AG08395 (cell line): ENCODE data around the gene VSTM2A.
"Not testable (repeated sequence)": the region's sequence is repeated elsewhere in the genome, so short reads cannot be mapped to it uniquely, and the experiment has no call there.

Experiments used
- DNase-seq: peaks from one replicate; pipeline ENCODE4 v3.0.0; 2012; ENCODE audit warnings: mixed read lengths, low spot score

VSTM2A gene, protein sequence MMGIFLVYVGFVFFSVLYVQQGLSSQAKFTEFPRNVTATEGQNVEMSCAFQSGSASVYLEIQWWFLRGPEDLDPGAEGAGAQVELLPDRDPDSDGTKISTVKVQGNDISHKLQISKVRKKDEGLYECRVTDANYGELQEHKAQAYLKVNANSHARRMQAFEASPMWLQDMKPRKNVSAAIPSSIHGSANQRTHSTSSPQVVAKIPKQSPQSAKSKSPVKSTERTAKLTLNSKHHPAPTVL

GRCh38 chr7:54541669-54542625, at the start of gene VSTM2A:
TSS of gene VSTM2A (plus strand) at chr7:54542375. CDS start at chr7:54542731, 356 bp downstream.
- DNase-seq = no peak

GRCh38 chr7:54504531-54504930, 37.6 kb upstream of the VSTM2A start:
- not testable (repeated sequence) for DNase-seq

DNA sequence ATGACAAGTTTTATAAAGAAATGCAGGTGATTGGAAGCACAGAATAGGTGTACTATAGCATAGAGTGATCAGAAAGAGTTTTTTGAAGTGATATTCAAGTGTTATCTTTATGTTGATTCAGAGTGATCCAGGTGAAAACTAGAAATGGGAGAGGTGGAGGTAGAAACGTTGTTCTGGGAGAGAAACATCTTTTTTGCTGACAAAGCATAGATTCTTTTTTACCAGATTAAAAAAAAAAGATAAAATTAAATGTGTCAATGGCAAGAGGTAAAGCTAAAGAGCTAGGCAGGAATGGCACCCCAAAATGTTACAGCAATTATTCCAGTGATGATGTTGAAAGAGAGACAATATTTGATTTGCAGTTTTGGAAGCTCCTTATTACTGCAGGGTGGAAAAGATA, 12.6 kb upstream of the VSTM2A start:
- no peak for DNase-seq

DNA sequence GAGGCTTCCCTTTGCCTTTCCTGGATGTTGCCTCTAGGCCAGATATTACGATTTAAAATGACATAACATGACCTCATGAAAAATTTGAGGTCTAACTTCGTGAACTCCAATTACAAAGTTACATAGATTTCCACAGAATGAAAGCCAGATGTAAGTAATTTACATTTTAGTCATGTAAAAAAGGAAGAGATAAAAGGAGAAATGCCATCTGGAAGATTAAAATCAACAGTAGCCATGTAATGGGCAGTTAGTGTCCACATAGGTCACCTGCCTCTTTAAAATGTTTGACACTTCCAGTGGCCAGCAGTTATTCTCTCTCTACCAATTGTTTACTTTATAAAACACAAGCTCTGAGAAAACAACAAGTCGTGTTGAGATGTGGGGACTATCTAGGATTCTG, 4.1 kb upstream of the VSTM2A start:
- DNase-seq = no peak

DNA sequence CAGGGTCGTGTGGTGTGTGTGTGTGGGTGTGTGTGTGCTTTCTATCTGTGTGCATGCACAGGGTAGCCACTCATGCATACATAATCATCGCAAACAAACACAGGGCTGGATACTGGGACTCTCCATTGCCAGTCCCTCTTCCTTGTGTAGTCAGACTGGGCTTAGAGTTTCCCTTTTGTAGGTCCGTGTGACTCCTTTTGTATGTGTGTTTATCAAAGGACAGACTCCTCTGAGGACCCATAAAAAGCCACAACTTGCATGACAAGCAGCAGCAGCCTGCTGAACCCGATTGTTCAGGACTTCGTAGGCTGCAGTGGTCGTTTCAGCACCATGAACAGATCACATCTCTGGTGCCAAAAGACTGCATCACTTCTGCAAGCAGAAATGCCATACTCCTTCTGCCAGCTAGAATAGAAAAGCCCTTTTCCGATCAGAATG, 895 bp downstream of the VSTM2A start:
- peak; percentile 15 for DNase-seq

DNA sequence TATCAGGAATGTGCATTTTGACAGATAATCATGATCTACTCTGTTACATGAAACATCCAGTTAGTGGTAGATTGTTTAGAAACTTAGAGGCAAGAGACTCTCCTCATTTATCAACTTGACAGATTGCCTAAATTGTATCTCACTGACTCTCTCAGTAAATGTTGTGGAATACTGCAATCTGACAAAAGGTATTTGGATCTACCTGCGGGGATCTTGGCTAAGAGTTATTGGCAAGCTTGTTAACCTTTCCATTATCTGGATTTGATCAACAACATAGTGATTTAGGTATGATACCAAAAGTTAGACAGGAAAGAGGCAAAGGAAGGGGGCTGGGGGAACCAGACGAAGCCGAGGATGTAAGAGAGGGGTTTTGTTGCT, 2.0 kb downstream of the VSTM2A start:
- no peak for DNase-seq

DNA sequence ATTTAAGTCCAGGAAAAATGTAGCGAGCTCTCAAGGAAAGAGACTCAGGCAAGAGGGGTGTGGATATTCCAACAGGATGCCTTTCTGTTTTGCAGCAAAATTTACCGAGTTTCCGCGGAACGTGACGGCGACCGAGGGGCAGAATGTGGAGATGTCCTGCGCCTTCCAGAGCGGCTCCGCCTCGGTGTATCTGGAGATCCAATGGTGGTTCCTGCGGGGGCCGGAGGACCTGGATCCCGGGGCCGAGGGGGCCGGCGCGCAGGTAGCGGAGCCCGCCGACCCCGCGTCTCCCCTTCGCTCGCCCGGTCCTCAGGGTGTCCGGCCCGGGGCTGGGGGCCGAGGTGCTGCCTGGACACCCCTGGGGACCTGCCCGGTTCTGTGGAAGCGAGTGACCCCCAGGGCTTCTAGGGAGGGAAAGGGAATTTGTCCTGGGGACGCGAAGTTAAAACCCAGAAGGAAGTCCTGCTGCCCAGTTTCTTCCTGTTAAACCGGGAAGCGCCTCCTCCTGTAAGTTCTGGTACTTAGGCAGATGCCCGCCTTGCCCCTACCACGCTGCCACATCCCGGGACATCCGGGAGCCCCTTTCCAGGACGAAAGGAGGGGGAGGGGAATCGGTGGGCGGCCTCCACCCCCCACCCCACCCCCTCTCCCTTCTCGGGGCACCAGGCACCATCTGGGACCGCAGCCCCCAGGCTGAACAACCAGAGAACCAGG, 2.5 kb downstream of the VSTM2A start:
- DNase-seq = no peak

- DNase-seq = no peak
These were observed 3.0 kb downstream of the VSTM2A start for GRCh38 chr7:54545241-54545563.

DNA sequence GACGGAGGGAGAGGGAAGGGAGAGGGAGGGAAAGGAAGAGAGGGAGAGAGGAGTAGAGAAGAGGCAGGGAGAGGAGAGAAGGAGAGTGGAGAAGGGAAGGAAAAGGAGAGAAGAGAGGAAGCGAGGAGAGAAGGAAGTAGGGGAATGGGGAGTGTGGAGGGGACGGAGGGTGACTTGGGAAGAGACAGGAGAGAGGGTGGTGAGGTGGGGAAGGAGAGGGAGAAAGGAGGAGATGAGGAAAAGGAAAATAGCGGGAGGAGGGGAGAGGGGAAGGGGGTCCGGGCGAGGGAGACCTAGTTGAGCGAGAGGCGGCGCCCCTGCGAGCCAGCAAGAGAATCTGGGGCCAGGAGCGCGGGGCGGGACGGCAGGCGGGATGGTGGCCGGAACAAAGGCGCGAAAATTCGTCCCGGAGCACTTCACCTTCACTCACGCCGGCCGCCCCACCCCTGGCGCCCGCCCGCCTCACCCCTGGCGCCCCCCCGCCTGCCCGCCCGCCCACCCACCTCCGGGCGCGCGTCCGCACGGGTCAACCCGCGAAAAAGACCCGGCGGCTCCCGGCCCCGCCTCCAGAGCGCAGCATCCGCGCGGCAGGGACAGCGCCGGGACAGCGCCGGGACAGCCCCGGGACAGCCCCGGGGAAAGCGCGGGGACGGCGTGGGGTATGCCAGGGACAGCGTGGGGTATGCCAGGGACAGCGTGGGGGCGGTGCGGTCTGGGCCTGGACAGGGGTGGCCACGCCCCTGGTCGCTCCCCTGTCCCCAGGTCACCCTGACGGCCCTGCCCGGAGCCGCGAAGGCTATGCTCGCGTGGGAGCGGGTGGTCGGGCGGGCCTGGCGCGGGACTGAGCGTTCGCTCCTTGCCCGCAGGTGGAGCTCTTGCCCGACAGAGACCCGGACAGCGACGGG, 4.2 kb downstream of the VSTM2A start:
- no peak for DNase-seq

- DNase-seq = no peak
These were observed 4.8 kb downstream of the VSTM2A start for GRCh38 chr7:54546986-54547314.

DNA sequence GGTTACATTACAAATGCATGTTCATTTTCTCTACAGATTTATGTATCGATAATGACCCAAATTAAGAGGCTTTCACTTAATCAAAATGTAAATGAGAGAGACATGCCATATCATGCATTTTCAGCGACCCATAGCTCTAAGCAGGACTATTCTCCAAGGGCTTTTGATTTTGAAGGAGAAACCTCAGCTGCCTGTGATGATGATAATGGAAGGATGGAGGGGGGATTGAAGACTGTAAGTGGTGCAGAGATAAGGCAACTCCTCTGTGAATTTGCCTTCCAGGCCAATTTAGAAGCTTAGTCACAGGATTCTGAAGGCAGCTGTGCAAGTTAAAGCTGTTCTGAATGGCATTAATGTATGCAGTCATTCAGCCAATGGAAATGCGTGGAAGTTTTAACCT, 8.3 kb downstream of the VSTM2A start:
- no peak for DNase-seq

DNA sequence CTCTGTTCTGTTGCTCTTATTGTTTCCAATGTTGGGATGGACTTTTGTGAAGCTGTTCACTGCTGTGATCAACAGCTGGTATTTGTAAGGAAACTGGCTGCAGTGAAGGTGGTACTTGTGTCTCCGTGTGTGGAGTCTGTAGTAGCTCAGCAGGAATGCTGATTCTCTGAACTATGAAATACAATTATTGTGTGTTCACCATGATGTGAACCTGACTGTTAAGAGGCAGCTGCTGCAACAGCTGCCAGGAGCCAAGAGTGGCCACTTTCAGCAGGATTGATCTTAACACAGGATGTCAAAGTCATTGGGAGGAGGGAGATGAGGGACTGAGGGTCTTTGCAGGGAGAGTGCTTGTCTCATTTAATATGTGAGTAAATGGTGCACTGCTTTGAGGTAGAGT, 13.9 kb downstream of the VSTM2A start:
- DNase-seq = no peak

- DNase-seq = no peak
These were observed 17.2 kb downstream of the VSTM2A start for GRCh38 chr7:54559401-54559800.

DNA sequence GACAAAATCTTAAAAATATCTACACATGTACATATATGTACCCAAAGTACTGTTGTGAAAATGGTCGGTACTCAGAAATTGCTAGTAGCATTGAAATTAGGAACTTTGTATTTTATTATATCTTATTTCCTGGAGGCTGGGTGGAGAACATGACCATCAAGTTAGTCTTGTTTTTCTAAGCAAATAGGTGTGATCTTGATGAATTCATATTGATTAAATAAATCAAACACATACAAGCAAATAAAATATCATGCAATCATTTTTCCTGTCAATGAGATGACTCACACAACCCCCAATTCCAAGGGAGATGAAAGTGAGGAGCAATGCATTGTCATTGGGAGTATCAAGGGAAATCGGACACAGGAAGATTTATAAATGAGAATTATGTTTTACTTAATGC, 18.0 kb downstream of the VSTM2A start:
- DNase-seq = no peak

DNA sequence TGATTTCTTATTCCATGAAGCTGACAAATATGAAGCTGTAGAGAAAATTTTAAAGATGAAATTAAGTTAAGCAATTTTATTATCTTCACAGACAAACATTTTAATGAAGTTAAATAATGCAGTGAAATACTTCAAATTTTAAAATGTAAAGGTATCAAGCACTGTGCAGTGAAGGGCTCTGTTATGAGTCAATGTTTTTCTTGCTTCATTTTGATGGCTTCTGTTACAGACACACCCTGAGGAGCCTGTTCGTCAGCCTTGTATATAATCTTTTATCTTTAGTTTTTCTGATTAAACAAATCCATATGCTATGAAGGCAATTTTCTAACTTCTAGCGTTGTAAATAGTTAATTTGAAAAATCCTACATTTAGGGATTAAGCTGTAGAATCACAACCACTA, 18.5 kb downstream of the VSTM2A start:
- no peak for DNase-seq

DNA sequence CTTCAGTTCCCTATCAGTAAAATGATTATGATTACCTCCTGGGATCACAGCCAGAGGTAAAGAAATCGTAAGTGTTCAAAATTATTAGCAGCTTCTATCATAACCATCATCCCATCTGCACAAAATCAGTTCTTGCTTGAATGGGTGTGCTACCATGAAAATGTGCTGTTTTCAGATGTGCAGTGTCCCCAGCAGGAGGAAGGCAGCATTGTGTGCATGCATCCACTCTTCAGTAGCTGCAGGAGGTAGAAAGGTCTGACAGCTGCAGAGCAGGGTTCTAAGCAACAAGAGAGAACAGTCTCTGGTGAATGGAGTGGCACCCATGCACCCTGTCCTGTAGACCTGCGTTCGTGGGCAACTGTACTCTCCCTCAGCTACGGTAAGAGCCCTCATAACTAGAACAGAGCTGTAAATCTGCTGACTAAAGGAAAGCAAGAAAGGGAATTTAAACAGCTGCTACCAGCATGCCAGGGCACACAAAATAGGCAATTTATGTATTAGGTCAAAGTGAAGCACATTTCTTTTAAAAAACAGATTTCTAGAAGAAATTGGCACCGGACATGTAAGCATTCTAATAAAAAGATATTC, 21.2 kb downstream of the VSTM2A start:
- DNase-seq = no peak

GRCh38 chr7:54565432-54565831, 23.3 kb downstream of the VSTM2A start:
- DNase-seq = no peak

GRCh38 chr7:54581511-54581910, 39.3 kb downstream of the VSTM2A start:
- DNase-seq = no peak

DNA sequence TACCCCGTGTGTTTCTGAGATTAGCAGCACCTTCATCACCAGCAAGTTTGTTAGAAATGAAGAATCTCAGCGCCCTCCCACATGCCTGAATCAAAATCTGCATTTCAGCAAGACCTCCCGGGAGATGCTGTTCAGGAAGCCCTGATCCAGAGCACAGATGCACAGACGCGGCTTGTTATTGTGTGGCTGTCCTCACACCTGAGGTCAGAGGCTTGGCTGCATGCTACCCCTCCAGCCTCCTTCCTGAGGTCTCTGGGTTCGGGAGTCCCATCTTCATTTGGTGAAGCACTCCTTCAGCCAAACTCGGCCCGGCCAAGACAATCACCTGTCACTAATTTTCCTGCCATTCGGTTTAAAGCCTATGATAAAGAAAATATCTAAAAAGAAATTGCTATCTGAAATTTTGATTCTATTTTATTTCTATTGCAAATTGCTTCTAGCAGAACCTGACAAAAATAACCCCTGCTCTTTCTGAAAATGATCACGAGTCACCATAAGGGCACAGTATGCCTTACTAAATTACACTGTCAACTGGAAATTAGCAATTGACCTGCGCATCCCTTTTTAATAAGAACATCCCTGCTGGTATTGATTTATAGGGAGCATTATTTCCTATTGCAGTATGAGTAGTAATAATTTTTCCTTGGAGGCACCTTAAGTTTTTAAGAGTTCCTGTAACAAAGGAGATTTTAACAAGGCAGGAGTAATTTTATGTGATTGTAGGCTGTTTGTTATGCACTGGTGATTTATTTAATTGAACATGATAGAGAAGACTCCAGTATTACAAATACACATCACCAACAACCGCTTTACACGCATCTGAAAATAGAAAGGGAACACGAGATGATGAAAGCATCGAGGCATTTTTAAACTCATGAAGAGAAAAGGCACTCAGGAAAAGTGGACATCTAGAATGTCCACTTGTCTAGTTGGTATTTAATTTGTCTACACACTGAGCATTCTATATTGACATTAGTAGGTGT, 49.5 kb downstream of the VSTM2A start:
- DNase-seq = no peak

- DNase-seq = no peak
These were observed 54.6 kb downstream of the VSTM2A start for GRCh38 chr7:54596747-54597146.
